H1 (cell line): ENCODE measurements around the gene EVC2.

Source experiments
- BACH1 ChIP-seq: IDR thresholded peaks from 2 replicates; pipeline ENCODE4 v1.6.1; 2012; ENCODE audit warnings: low read length, improper control_type of control experiment
- BCL11A ChIP-seq, 2 experiments: IDR thresholded peaks; one replicate each; pipeline ENCODE4 v1.6.1; 2011; ENCODE audit warnings: low read depth in 2 of 2, low read length in 2 of 2, mild to moderate bottlenecking in 2 of 2
- CREB1 ChIP-seq: IDR thresholded peaks from 2 replicates; pipeline ENCODE4 v1.6.1; 2012; ENCODE audit warnings: inconsistent platforms
- GTF2F1 ChIP-seq: IDR thresholded peaks from 2 replicates; pipeline ENCODE4 v1.6.1; 2012; ENCODE audit warnings: low read depth, low read length, improper control_type of control experiment, borderline replicate concordance
- KDM4A ChIP-seq: IDR thresholded peaks from one replicate; pipeline ENCODE4 v1.7.1; 2012; ENCODE audit warnings: low read depth, mild to moderate bottlenecking, moderate library complexity, low read length, inconsistent platforms; ENCODE audit not compliant: severe bottlenecking
- KDM5A ChIP-seq: fragments of 200-600 bp; IDR thresholded peaks from 2 replicates; pipeline ENCODE4 v1.7.1; 2012; ENCODE audit warnings: mild to moderate bottlenecking, low read length, inconsistent platforms, mixed read lengths
- MAFK ChIP-seq: IDR thresholded peaks from 2 replicates; pipeline ENCODE4 v1.6.1; 2012; ENCODE audit warnings: low read depth, mild to moderate bottlenecking, improper control_type of control experiment, low read length
- PHF8 ChIP-seq: fragments of 200-600 bp; sonication (generic); conservative IDR thresholded peaks from 2 replicates; pipeline ENCODE4 v1.7.1; 2012; ENCODE audit warnings: low read depth, mild to moderate bottlenecking, inconsistent platforms, low read length, moderate library complexity
- POLR2A ChIP-seq, 2 experiments: IDR thresholded peaks; 1 replicate in 1 of 2; 2 replicates in 1 of 2; pipeline ENCODE4 v1.6.1; 2011; ENCODE audit warnings: low read depth in 2 of 2, low read length in 2 of 2, mild to moderate bottlenecking in 2 of 2; ENCODE audit errors: control extremely low read depth in 1 of 2
- RXRA ChIP-seq: IDR thresholded peaks from 2 replicates; pipeline ENCODE4 v1.6.1; 2011; ENCODE audit warnings: low read depth, mild to moderate bottlenecking, low read length, moderate library complexity; ENCODE audit not compliant: insufficient read depth
- TAF1 ChIP-seq: IDR thresholded peaks from 2 replicates; pipeline ENCODE4 v1.6.1; 2011; ENCODE audit warnings: mild to moderate bottlenecking, low read depth, low read length
- YY1 ChIP-seq: IDR thresholded peaks from 2 replicates; pipeline ENCODE4 v1.6.1; 2011; ENCODE audit warnings: low read depth, mild to moderate bottlenecking, low read length
- TF ChIP-seq, protein P1 (sequence below), 3 experiments: IDR thresholded peaks; 1 replicate in 2 of 3; 2 replicates in 1 of 3; pipeline versions ENCODE4 v1.5.1 to v1.6.1; 2011; ENCODE audit warnings: low read length in 3 of 3, mild to moderate bottlenecking in 3 of 3, inconsistent platforms in 2 of 3, low read depth in 1 of 3, moderate library complexity in 1 of 3; ENCODE audit not compliant: insufficient read depth in 1 of 3; ENCODE audit errors: control extremely low read depth in 1 of 3

DNA sequence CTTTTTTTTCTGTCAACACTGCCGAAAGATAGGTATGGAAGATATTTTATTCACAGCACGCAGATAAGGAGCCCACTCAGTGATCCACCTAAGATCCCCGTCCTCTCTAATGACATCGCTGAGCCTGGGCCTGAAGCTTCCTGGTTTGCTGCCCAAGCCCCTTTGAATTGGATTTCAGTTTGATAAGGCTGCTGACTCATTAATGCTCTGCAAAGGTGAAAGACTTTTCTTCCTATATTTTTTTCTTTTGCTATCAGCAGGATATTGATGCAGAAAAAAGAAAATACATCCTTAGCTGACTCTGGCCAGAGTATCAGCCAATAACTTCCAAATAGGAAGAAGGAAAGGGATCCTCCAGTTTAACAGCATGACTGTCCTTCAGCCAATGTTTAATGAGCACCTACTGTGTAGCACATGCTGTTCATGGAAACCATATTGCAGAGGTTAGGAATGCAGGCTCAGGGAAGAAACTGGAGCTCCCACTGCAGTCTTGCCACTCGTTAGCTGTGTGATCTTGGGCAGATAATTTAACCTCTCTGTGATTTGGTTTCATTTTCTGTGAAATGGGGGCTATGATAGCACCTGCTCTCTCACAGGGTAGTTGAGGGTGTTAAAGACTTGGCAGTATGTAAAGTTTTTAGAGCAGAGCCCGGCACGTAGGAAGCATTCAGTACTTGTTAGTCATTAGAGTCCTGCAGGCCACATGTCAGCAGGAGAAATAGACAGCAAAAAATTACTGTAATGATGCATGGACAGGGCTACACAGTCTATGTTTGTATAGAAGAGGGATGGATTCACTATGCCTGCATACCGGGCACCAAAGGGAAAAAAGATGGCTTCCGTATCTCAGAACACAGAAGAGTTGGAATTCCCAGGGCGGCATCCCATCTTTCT is 41.9 kb upstream of the EVC2 start:
- TF ChIP-seq POLR2A (IDR thresholded peaks at IDR 0.05; ENCODE audit: control extremely low read depth in 1 of 2, low read depth in 2 of 2, low read length in 2 of 2) (no peak), KDM5A (no peak), CREB1 (no peak), TAF1 (no peak), YY1 (no peak), BCL11A (IDR thresholded peaks at IDR 0.05; ENCODE audit: low read depth in 2 of 2, low read length in 2 of 2) (no peak), KDM4A (no peak), GTF2F1 (no peak), MAFK (no peak), RXRA (no peak), BACH1 (no peak), PHF8 (no peak)
- TF ChIP-seq, protein P1, sequence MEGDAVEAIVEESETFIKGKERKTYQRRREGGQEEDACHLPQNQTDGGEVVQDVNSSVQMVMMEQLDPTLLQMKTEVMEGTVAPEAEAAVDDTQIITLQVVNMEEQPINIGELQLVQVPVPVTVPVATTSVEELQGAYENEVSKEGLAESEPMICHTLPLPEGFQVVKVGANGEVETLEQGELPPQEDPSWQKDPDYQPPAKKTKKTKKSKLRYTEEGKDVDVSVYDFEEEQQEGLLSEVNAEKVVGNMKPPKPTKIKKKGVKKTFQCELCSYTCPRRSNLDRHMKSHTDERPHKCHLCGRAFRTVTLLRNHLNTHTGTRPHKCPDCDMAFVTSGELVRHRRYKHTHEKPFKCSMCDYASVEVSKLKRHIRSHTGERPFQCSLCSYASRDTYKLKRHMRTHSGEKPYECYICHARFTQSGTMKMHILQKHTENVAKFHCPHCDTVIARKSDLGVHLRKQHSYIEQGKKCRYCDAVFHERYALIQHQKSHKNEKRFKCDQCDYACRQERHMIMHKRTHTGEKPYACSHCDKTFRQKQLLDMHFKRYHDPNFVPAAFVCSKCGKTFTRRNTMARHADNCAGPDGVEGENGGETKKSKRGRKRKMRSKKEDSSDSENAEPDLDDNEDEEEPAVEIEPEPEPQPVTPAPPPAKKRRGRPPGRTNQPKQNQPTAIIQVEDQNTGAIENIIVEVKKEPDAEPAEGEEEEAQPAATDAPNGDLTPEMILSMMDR (IDR thresholded peaks at IDR 0.05; ENCODE audit: control extremely low read depth in 1 of 3, insufficient read depth in 1 of 3, low read depth in 1 of 3, low read length in 3 of 3): no peak
